GM19238 (cell line): ENCODE results near the gene SOSTDC1.
"Not testable (repeated sequence)": the region's sequence is repeated elsewhere in the genome, so short reads cannot be mapped to it uniquely, and the experiment has no call there.

ENCODE experiments used
- DNase-seq: peaks from one replicate; pipeline ENCODE4 v3.0.0; 2011; ENCODE audit warnings: low spot score; ENCODE audit not compliant: insufficient read length

SOSTDC1 gene

GRCh38 chr7:16463520-16463919 is 2.0 kb downstream of the SOSTDC1 start:
- no peak for DNase-seq

- no peak for DNase-seq
These were observed 3.1 kb downstream of the SOSTDC1 start for GRCh38 chr7:16462431-16462889.

- DNase-seq, result no peak
These were observed 4.6 kb downstream of the SOSTDC1 start for GRCh38 chr7:16460789-16461493.

- DNase-seq, result not testable (repeated sequence)
These were observed 9.2 kb downstream of the SOSTDC1 start for GRCh38 chr7:16456303-16456702.

- DNase-seq, result no peak
These were observed 9.9 kb downstream of the SOSTDC1 start for GRCh38 chr7:16455591-16455990.

- no peak for DNase-seq
These were observed 15.2 kb downstream of the SOSTDC1 start for GRCh38 chr7:16450366-16450765.

- DNase-seq, result no peak
These were observed 17.7 kb downstream of the SOSTDC1 start for GRCh38 chr7:16447876-16448275.

GRCh38 chr7:16446508-16446907 is 19.0 kb downstream of the SOSTDC1 start:
- DNase-seq, result no peak

- DNase-seq, result not testable (repeated sequence)
These were observed 21.7 kb downstream of the SOSTDC1 start for GRCh38 chr7:16443871-16444270.

GRCh38 chr7:16438988-16439387 is 26.6 kb downstream of the SOSTDC1 start:
- no peak for DNase-seq

- no peak for DNase-seq
These were observed 29.2 kb downstream of the SOSTDC1 start for GRCh38 chr7:16436306-16436705.

GRCh38 chr7:16433568-16434122 is 31.9 kb downstream of the SOSTDC1 start:
- DNase-seq, result no peak

GRCh38 chr7:16432425-16432731 is 33.2 kb downstream of the SOSTDC1 start:
- no peak for DNase-seq

GRCh38 chr7:16431646-16432424 is 33.7 kb downstream of the SOSTDC1 start:
- no peak for DNase-seq

GRCh38 chr7:16430133-16430532 is 35.4 kb downstream of the SOSTDC1 start:
- DNase-seq, result no peak

GRCh38 chr7:16428672-16429071 is 36.9 kb downstream of the SOSTDC1 start:
- DNase-seq, result no peak

GRCh38 chr7:16428182-16428581 is 37.4 kb downstream of the SOSTDC1 start:
- DNase-seq, result no peak

GRCh38 chr7:16423761-16424160 is 41.8 kb downstream of the SOSTDC1 start:
- DNase-seq, result no peak

GRCh38 chr7:16422917-16423316 is 42.6 kb downstream of the SOSTDC1 start:
- no peak for DNase-seq

- no peak for DNase-seq
These were observed 43.5 kb downstream of the SOSTDC1 start for GRCh38 chr7:16422103-16422435.

GRCh38 chr7:16421333-16422102 is 44.0 kb downstream of the SOSTDC1 start, which contains the start of gene CRPPA:
TSS of gene CRPPA (minus strand) at chr7:16421538. CDS start at chr7:16421322, 216 bp downstream.
- DNase-seq, result no peak
